IMR-90 (cell line): ENCODE results near the gene KPRP. TPM values are rescaled to one million over a fixed set of nuclear protein-coding genes. Genes with fewer than 3 reads are reported as not detected.

Source experiments
- ATAC-seq: fragments of 200-7000 bp; cut with Tn5 transposase; 2 replicates; pipeline ENCODE4 v1.9.1; 2020; ENCODE audit warnings: low read depth, mild to moderate bottlenecking, moderate library complexity
- BruUV-seq: library from RNA; stranded (reverse); fragments of 400-500 nt; replicated peaks from 2 replicates; lab custom pipeline; 2021; lab: Mats Ljungman, UMichigan
- CTCF ChIA-PET: fragments of 300-600 bp; formaldehyde crosslinking; extraction: SDS; loops from one replicate; lab custom pipeline; 2021; ENCODE audit warnings: antibody characterized with exemption; lab: Yijun Ruan, JAX
- POLR2A ChIA-PET: fragments of 300-600 bp; sonication (Branson Sonifier 250); formaldehyde crosslinking; loops from one replicate; lab custom pipeline; 2022; ENCODE audit warnings: antibody characterized with exemption; ENCODE audit not compliant: unreplicated experiment; lab: Charles Lee
- DNase-seq: peaks from one replicate; pipeline ENCODE4 v3.0.0; 2013
- H2AFZ ChIP-seq: replicated peaks from 2 replicates; pipeline ENCODE3; 2013; ENCODE audit warnings: low read length, mild to moderate bottlenecking; ENCODE audit not compliant: poor library complexity
- H2AK5ac ChIP-seq: 2 replicates; pipeline ENCODE4 v1.6.1; 2013; ENCODE audit warnings: low read depth, low read length, inconsistent platforms
- H2AK9ac ChIP-seq: replicated peaks from 2 replicates; pipeline ENCODE3; 2013; ENCODE audit warnings: mild to moderate bottlenecking, low read depth, low read length, moderate library complexity; ENCODE audit not compliant: poor library complexity
- H2BK120ac ChIP-seq: 2 replicates; pipeline ENCODE4 v1.6.1; 2013; ENCODE audit warnings: low read depth, low read length, inconsistent platforms
- H2BK15ac ChIP-seq: 3 replicates; pipeline ENCODE4 v1.6.1; 2013; ENCODE audit warnings: low read depth, low read length, inconsistent platforms
- H2BK20ac ChIP-seq: 2 replicates; pipeline ENCODE4 v1.6.1; 2013; ENCODE audit warnings: low read depth, mild to moderate bottlenecking, inconsistent platforms, low read length, moderate library complexity
- H2BK5ac ChIP-seq: 2 replicates; pipeline ENCODE4 v1.6.1; 2013; ENCODE audit warnings: mild to moderate bottlenecking, low read depth, low read length, inconsistent platforms; ENCODE audit not compliant: poor library complexity, severe bottlenecking
- H3K14ac ChIP-seq: replicated peaks from 2 replicates; pipeline ENCODE4 v1.6.1; 2013; ENCODE audit warnings: low read depth, low read length, inconsistent platforms
- H3K18ac ChIP-seq: 2 replicates; pipeline ENCODE4 v1.6.1; 2013; ENCODE audit warnings: low read depth, low read length, control low read depth
- H3K23ac ChIP-seq: 2 replicates; pipeline ENCODE4 v1.6.1; 2013; ENCODE audit warnings: low read depth, low read length, inconsistent platforms
- H3K27ac ChIP-seq: 2 replicates; pipeline ENCODE4 v1.5.1; 2013; ENCODE audit warnings: mild to moderate bottlenecking, control low read depth, low read length; ENCODE audit not compliant: insufficient read depth
- H3K27me3 ChIP-seq: 2 replicates; pipeline ENCODE4 v1.6.1; 2013; ENCODE audit warnings: low read length; ENCODE audit not compliant: control insufficient read depth, insufficient read depth
- H3K36me3 ChIP-seq: 2 replicates; pipeline ENCODE4 v1.6.1; 2013; ENCODE audit warnings: low read length, mixed read lengths; ENCODE audit not compliant: control insufficient read depth, insufficient read depth
- H3K4ac ChIP-seq: 2 replicates; pipeline ENCODE4 v1.6.1; 2013; ENCODE audit warnings: low read depth, low read length, inconsistent platforms
- H3K4me1 ChIP-seq: 2 replicates; pipeline ENCODE4 v1.6.1; 2013; ENCODE audit warnings: low read length, mixed read lengths; ENCODE audit not compliant: control insufficient read depth, insufficient read depth
- H3K4me2 ChIP-seq: 2 replicates; pipeline ENCODE4 v1.6.1; 2013; ENCODE audit warnings: low read depth, mild to moderate bottlenecking, control low read depth, low read length, moderate library complexity
- H3K4me3 ChIP-seq: 2 replicates; pipeline ENCODE4 v1.5.1; 2013; ENCODE audit warnings: low read depth, mild to moderate bottlenecking, control low read depth, low read length, moderate library complexity; ENCODE audit not compliant: insufficient read depth
- H3K56ac ChIP-seq: 2 replicates; pipeline ENCODE4 v1.6.1; 2013; ENCODE audit warnings: low read length, inconsistent platforms; ENCODE audit not compliant: insufficient read depth; ENCODE audit errors: extremely low read depth
- H3K79me1 ChIP-seq, 2 experiments: 2 replicates each; pipeline ENCODE4 v1.6.1; 2013; ENCODE audit warnings: low read length in 2 of 2, inconsistent platforms in 1 of 2, low read depth in 1 of 2
- H3K9ac ChIP-seq: 2 replicates; pipeline ENCODE4 v1.6.1; 2013; ENCODE audit warnings: low read depth, low read length, control low read depth
- H3K9me1 ChIP-seq: 2 replicates; pipeline ENCODE4 v1.6.1; 2013; ENCODE audit warnings: low read length, inconsistent platforms; ENCODE audit not compliant: insufficient read depth
- H3K9me3 ChIP-seq: 2 replicates; pipeline ENCODE4 v1.6.1; 2013; ENCODE audit warnings: low read length; ENCODE audit not compliant: control insufficient read depth, insufficient read depth
- H4K20me1 ChIP-seq: 2 replicates; pipeline ENCODE4 v1.6.1; 2013; ENCODE audit warnings: low read length, inconsistent platforms; ENCODE audit not compliant: insufficient read depth
- H4K5ac ChIP-seq: 2 replicates; pipeline ENCODE4 v1.6.1; 2013; ENCODE audit warnings: mild to moderate bottlenecking, low read depth, low read length, control low read depth
- H4K8ac ChIP-seq, 2 experiments: 2 replicates each; pipeline ENCODE4 v1.6.1; 2013; ENCODE audit warnings: low read depth in 2 of 2, low read length in 2 of 2, control low read depth in 1 of 2, inconsistent platforms in 1 of 2
- H4K91ac ChIP-seq: 2 replicates; pipeline ENCODE4 v1.6.1; 2013; ENCODE audit warnings: low read depth, low read length, inconsistent platforms; ENCODE audit not compliant: insufficient read depth
- CHD1 ChIP-seq: IDR thresholded peaks from 2 replicates; pipeline ENCODE4 v1.6.1; 2012; ENCODE audit warnings: low read depth, low read length, improper control_type of control experiment
- MAFK ChIP-seq: IDR thresholded peaks from 2 replicates; pipeline ENCODE4 v1.6.1; 2012; ENCODE audit warnings: low read depth, low read length, improper control_type of control experiment
- RFX5 ChIP-seq: IDR thresholded peaks from 2 replicates; pipeline ENCODE4 v1.8.0; 2012; ENCODE audit warnings: low read depth, mild to moderate bottlenecking, low read length, moderate library complexity
- dilution Hi-C: fragments of 300-500 bp; cut with HindIII; formaldehyde crosslinking; loops from one replicate; pipeline ENCODE4 v1.14.3; 2018; ENCODE audit warnings: low sequenced_read_pairs; ENCODE audit not compliant: unreplicated experiment
- in situ Hi-C: fragments of 300-500 bp; cut with MboI; formaldehyde crosslinking; loops from 3 replicates; pipeline ENCODE4 v1.14.3; 2019; ENCODE audit warnings: low sequenced_read_pairs, inconsistent platforms, mixed read lengths
- intact Hi-C: fragments of 100-400 bp; cut with micrococcal nuclease; formaldehyde crosslinking; loops from 2 replicates; pipeline ENCODE4 v1.10.0; 2022
- polyA plus RNA-seq, 3 experiments: library from polyadenylated mRNA; depleted of rRNA; stranded (reverse); fragments of >200 nt; gene quantifications; 2 replicates each; pipeline ENCODE4 v1.2.3, GENCODE V29; 2012; ENCODE audit warnings: low replicate concordance in 1 of 3
- total RNA-seq: library from RNA; depleted of rRNA; stranded (reverse); fragments of >200 nt; gene quantifications from 2 replicates; pipeline ENCODE4 v1.2.3, GENCODE V29; 2012

Gene KPRP
- total and polyA plus RNA-seq, 2 of the 4 experiments (the other 2 are of a cell fraction), result not detected

DNA sequence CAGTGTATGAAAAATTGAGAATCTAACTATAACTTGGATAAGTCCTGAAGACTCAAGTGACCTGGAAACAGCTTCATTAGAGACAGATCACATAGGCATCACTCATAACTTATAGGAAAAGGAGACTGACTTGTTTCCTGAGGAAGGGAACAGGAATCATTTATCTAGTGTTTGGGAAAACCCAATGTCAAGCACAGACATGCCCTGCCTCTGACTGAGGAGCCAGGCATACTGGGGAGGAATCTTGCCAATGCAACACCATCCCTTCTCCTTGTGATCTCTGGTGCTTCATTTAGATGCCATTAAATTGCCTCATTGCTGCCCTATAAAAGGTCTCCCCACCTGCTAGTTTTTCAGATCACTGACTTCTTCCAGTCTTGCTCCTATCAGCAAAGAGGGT, 39.6 kb upstream of the KPRP start:
- Histone ChIP-seq H3K79me1 (no peaks in the 10 kb centered on the region), H3K27me3 (no peaks in the 10 kb centered on the region), H2AK5ac (no peak overlapping the region), H2BK20ac (no peak overlapping the region), H2AFZ (no peak overlapping the region), H2AK9ac (no peak overlapping the region), H2BK5ac (no peak overlapping the region), H3K36me3 (no peaks in the 10 kb centered on the region), H2BK120ac (no peak overlapping the region), H3K4ac (no peak overlapping the region), H3K56ac (no peak overlapping the region), H3K18ac (no peak overlapping the region), H2BK15ac (no peak overlapping the region), H4K5ac (no peak overlapping the region), H3K4me2 (no peak overlapping the region), H3K27ac (no peak overlapping the region), H3K23ac (no peak overlapping the region), H4K8ac (no peak overlapping the region), H3K4me1 (no peaks in the 10 kb centered on the region), H3K9ac (no peak overlapping the region), H3K9me3 (0 out of 2 replicates have a peak, but pooled peaks cover 2% of the 10 kb centered on the region), H3K9me1 (no peaks in the 10 kb centered on the region), H3K4me3 (no peak overlapping the region), H4K20me1 (no peaks in the 10 kb centered on the region), H3K14ac (no peak overlapping the region), H4K91ac (no peak overlapping the region)
- TF ChIP-seq RFX5 (no peak), MAFK (no peak), CHD1 (no peak)
- BruUV-seq, result no TSS peak
- in situ Hi-C loops, result no loop called here
- DNase-seq (no peak), ATAC-seq (no peak)
- CTCF ChIA-PET, result no interaction called here
- dilution Hi-C loops, result no loop called here
- intact Hi-C loops, result no loop called here
- POLR2A ChIA-PET, result no interaction called here
